RWPE2 (cell line): ENCODE measurements around the gene HES2.
"Not testable (repeated sequence)": the region's sequence is repeated elsewhere in the genome, so short reads cannot be mapped to it uniquely, and the experiment has no call there.

Source experiments
- ATAC-seq: fragments of 200-7000 bp; cut with Tn5 transposase; 3 replicates; pipeline ENCODE4 v1.9.1; 2021; ENCODE audit warnings: low read depth
- DNase-seq: peaks from one replicate; pipeline ENCODE4 v3.0.0-alpha.2; 2020; ENCODE audit warnings: low spot score
- H3K27ac ChIP-seq: fragments of 450-650 bp; 2 replicates; pipeline ENCODE4 v1.5.1; 2017; ENCODE audit warnings: mild to moderate bottlenecking; ENCODE audit not compliant: poor library complexity, severe bottlenecking
- H3K27me3 ChIP-seq: fragments of 250-450 bp; sonication (Bioruptor Pico); 2 replicates; pipeline ENCODE4 v1.5.1; 2021; ENCODE audit warnings: mild to moderate bottlenecking, moderate library complexity; ENCODE audit not compliant: insufficient read depth, poor library complexity, severe bottlenecking
- H3K36me3 ChIP-seq: fragments of 250-450 bp; sonication (Bioruptor Pico); 2 replicates; pipeline ENCODE4 v1.5.1; 2020; ENCODE audit warnings: low read depth, mild to moderate bottlenecking, moderate library complexity
- H3K4me1 ChIP-seq: fragments of 250-450 bp; sonication (Bioruptor Pico); 2 replicates; pipeline ENCODE4 v1.5.1; 2021; ENCODE audit warnings: mild to moderate bottlenecking, moderate library complexity; ENCODE audit not compliant: insufficient read depth, poor library complexity, severe bottlenecking
- H3K4me3 ChIP-seq: fragments of 250-450 bp; sonication (Bioruptor Pico); 2 replicates; pipeline ENCODE4 v1.5.1; 2021; ENCODE audit warnings: mild to moderate bottlenecking, moderate library complexity; ENCODE audit not compliant: severe bottlenecking
- H3K9me3 ChIP-seq: fragments of 250-450 bp; sonication (Bioruptor Pico); 2 replicates; pipeline ENCODE4 v1.5.1; 2021; ENCODE audit warnings: mild to moderate bottlenecking, moderate library complexity; ENCODE audit not compliant: severe bottlenecking
- TF ChIP-seq, protein P1 (sequence below): fragments of 450-650 bp; IDR thresholded peaks from one replicate; pipeline ENCODE4 v1.5.1; 2017; ENCODE audit warnings: mild to moderate bottlenecking, moderate library complexity; ENCODE audit not compliant: poor library complexity, severe bottlenecking

Gene HES2

DNA sequence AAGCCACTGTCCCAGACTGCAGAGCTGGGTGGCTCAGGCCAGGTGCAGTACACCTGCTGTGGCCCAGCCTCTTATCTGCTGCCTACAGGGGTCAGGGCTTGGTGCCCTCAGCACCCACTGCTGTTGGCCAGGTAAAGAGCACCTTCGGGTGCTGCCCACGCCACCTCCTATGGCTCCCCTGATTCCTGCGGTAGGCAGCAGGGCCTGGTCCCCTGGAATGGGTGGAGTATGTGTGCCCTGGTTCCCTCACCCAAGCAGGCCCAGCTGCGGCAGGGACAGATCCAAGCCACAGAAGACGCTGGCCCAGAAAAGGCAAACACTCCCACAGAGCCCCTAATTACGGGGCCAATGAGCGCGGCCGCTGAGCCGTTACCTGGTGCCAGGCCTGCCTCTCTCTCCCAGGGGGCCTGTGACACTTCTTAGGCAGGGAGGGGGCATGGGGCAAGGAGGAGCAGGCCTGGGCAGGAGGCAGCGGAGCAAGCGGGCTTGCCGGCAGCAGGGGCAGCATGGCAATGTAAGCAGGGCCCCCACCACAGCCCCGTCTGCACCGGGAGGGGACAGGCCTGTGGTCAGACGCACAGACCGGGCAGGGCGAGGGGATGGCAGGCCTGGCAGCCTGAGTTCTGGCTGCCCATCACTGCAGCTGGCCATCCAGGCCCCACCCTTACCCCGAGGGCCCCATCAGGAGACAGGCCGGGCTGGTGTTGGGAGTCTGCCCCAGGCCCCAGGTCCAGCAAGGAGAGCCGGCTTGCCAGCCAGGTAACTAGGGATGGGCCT is 23.8 kb upstream of the HES2 start:
- no peaks in the 10 kb centered on the region for H3K9me3 ChIP-seq
- DNase-seq (no peak), ATAC-seq (no peak)
- H3K27me3 ChIP-seq, result peaks cover 20% of the 10 kb centered on the region
- H3K27ac ChIP-seq, result no peak overlapping the region
- H3K36me3 ChIP-seq, result no peaks in the 10 kb centered on the region
- no peaks in the 10 kb centered on the region for H3K4me1 ChIP-seq
- TF ChIP-seq, protein P1, sequence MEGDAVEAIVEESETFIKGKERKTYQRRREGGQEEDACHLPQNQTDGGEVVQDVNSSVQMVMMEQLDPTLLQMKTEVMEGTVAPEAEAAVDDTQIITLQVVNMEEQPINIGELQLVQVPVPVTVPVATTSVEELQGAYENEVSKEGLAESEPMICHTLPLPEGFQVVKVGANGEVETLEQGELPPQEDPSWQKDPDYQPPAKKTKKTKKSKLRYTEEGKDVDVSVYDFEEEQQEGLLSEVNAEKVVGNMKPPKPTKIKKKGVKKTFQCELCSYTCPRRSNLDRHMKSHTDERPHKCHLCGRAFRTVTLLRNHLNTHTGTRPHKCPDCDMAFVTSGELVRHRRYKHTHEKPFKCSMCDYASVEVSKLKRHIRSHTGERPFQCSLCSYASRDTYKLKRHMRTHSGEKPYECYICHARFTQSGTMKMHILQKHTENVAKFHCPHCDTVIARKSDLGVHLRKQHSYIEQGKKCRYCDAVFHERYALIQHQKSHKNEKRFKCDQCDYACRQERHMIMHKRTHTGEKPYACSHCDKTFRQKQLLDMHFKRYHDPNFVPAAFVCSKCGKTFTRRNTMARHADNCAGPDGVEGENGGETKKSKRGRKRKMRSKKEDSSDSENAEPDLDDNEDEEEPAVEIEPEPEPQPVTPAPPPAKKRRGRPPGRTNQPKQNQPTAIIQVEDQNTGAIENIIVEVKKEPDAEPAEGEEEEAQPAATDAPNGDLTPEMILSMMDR, result no peak
- no peak overlapping the region for H3K4me3 ChIP-seq

DNA sequence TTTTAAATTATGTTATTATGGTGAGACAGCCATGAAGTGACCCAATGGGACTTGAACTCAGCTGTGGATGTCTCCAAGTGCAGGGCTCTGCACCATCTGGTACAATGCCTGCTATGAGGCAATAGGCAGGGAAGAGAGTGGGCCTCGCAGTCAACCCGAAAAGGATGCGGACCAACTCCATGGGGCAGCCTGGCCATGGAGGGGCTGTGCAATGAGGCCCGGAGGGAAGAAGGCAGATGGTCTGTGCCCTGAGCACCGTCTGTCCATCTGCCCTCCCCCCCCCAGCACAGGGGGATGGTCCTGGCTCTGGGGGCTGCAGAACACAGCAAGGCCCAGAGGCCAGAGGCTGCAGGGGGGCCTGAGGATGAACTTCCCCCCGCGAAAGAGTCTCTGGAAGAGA is 21.9 kb upstream of the HES2 start:
- Histone ChIP-seq H3K4me1 (no peaks in the 10 kb centered on the region), H3K4me3 (no peak overlapping the region), H3K27ac (no peak overlapping the region), H3K9me3 (no peaks in the 10 kb centered on the region), H3K36me3 (no peaks in the 10 kb centered on the region), H3K27me3 (peaks cover under 1% of the 10 kb centered on the region)
- ATAC-seq (no peak), DNase-seq (no peak)
- TF ChIP-seq, protein P1, result no peak

DNA sequence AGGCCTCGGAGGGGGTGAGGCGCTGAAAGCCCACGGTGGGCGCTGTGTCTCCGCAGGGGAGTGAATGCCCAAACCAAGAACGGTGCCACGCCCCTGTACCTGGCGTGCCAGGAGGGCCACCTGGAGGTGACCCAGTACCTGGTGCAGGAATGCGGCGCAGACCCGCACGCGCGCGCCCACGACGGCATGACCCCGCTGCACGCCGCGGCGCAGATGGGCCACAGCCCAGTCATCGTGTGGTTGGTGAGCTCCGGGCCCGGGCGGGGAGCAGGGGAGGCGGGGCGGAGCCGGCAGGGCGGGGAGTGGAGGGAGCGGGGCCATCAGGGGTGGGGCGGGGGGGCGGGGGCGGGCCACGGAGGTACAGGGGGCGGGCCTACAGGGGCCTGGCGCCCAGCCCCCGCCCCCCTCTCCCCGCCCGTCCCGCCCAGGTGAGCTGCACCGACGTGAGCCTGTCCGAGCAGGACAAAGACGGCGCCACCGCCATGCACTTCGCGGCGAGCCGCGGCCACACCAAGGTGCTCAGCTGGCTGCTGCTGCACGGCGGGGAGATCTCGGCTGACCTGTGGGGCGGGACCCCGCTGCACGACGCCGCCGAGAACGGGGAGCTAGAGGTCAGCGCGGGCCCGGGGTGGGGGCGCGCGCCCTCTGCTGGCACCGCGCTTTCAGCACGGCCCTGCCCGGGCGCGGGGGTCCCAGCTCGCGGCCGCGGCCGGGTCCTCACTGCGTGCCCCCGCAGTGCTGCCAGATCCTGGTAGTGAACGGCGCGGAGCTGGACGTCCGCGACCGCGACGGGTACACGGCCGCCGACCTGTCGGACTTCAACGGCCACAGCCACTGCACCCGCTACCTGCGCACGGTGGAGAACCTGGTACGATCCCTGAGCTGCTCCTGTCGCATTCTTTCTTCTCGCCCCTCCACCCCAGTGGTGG is 20.7 kb upstream of the HES2 start:
- H3K36me3 ChIP-seq, result no peaks in the 10 kb centered on the region
- H3K4me1 ChIP-seq, result no peaks in the 10 kb centered on the region
- H3K27me3 ChIP-seq, result no peaks in the 10 kb centered on the region
- DNase-seq (no peak), ATAC-seq (peak; percentile 75)
- TF ChIP-seq, protein P1, result peak; percentile 33
- no peak overlapping the region for H3K27ac ChIP-seq
- no peaks in the 10 kb centered on the region for H3K9me3 ChIP-seq
- peak overlapping the region; percentile 14 for H3K4me3 ChIP-seq

DNA sequence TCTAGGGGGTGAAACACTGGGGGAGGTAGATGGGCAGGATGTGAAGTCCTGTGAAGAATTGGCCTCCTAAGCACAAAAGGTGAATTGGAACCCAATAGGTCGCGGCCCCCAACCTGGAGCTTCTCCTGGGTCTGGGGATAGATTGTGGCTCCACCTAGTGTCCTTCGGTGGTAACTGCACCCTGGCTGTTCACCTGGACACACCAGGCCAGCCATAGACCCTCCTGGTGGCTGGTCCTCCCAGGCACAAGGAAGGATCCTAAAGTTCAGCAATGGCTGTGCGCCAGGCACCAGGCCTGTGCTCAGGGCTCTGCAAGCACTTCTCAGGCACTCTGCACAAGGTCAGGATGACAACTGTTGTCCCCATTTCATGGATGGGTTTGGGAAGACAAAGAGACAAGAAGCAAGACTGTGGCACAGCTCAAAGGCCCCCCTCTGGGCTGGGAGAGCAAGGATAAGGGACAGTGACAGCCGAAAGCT is 18.4 kb upstream of the HES2 start:
- no peak overlapping the region for H3K27ac ChIP-seq
- DNase-seq (no peak), ATAC-seq (peak; percentile 71)
- no peaks in the 10 kb centered on the region for H3K9me3 ChIP-seq
- H3K4me1 ChIP-seq, result no peaks in the 10 kb centered on the region
- no peak overlapping the region for H3K4me3 ChIP-seq
- TF ChIP-seq, protein P1, result peak; percentile 85
- no peaks in the 10 kb centered on the region for H3K27me3 ChIP-seq
- no peaks in the 10 kb centered on the region for H3K36me3 ChIP-seq

DNA sequence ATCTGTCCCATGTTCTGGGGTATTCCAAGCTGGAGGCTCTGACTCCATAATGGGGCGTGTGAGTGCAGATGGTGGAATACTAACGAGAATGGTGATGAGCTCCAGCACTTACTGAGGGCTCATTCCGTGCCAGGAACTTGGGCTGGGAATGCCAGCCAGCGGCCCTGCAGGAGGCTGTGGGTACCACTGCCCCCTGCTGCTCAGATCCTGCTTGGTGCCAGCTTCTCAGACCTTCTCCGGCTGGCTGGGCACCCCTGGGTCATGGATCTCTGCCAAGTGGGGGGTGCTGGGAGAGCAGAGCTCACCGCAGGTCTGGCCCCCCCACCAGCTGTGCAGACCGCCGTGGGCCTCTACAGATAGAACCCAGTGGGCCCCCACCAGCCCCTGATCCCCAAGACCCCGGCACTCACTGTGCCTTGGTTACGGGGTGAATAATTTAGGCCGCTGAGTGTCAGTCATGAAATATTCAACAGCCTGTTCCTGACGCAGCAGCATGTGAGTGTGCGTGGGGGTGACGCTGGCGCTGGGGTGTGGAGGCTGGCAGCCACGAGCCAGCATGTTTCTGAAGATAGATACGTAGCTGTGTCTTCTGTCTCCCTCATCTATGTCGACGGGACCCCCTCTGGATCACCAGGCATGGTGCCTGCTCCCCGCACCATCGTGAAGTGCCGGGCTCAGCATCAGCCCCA is 17.4 kb upstream of the HES2 start:
- not testable (repeated sequence) for H3K9me3 ChIP-seq, H3K4me1 ChIP-seq, DNase-seq, H3K4me3 ChIP-seq, H3K27ac ChIP-seq, H3K36me3 ChIP-seq, H3K27me3 ChIP-seq
- ATAC-seq, result peak; percentile 6; the same call in 1 of the 3 replicates

DNA sequence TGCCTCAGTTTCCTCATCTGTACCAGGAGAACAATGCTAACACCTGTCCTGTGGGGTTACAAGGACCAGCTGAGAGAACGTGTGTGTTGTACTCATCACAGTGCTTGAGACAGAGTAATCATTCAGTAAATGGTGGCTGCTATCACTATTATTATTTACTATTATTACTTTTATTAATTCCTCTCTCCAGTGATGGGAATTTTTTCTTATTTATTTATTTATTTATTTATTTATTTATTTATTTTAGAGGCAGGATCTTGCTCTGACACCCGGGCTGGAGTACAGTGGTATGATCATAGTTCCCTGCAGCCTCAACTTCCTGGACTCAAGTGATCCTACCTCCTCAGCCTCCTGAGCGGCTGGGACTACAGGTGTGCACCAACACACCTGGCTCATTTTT is 16.6 kb upstream of the HES2 start:
- H3K27ac ChIP-seq, H3K9me3 ChIP-seq, H3K4me1 ChIP-seq, H3K27me3 ChIP-seq, DNase-seq, H3K4me3 ChIP-seq, H3K36me3 ChIP-seq, ATAC-seq: not testable (repeated sequence)
